Gastroesophageal sphincter (tissue), 4 donors: ENCODE data around the gene TMEM82. TPM values are rescaled to one million over a fixed set of nuclear protein-coding genes. Genes with fewer than 3 reads are reported as not detected.
A peak's percentile ranks its signal among the peaks of the same experiment; 100 is the strongest.

Source experiments
- ATAC-seq: fragments of 150-250 bp; one replicate; pipeline ENCODE4 v1.9.1; 2016; ENCODE audit warnings: mild to moderate bottlenecking, moderate library complexity
- H3K27ac ChIP-seq, 4 donors: fragments of 200-600 bp; sonication (generic) in 3 of 4; 1 replicate in 3 of 4; 2 replicates in 1 of 4; pipeline ENCODE4 v1.5.1; 2016 to 2019
- H3K27me3 ChIP-seq: fragments of 200-600 bp; sonication (generic); one replicate; pipeline ENCODE4 v1.5.1; 2019
- H3K36me3 ChIP-seq, 2 donors: fragments of 200-600 bp; sonication (generic); one replicate each; pipeline ENCODE4 v1.5.1; 2019; ENCODE audit warnings: control low read depth in 1 of 2
- H3K4me1 ChIP-seq, 3 donors: fragments of 200-600 bp; sonication (generic); 1 replicate in 2 of 3; 2 replicates in 1 of 3; pipeline ENCODE4 v1.5.1; 2016 to 2019; ENCODE audit warnings: control low read depth in 2 of 3
- H3K4me3 ChIP-seq, 2 donors: fragments of 200-600 bp; sonication (generic); one replicate each; pipeline ENCODE4 v1.5.1; 2019; ENCODE audit warnings: mild to moderate bottlenecking in 1 of 2, moderate library complexity in 1 of 2
- H3K9me3 ChIP-seq, 3 donors: fragments of 200-600 bp; sonication (generic); one replicate each; pipeline ENCODE4 v1.5.1; 2017 to 2019; ENCODE audit warnings: control low read depth in 2 of 3
- EP300 ChIP-seq: sonication (generic); formaldehyde crosslinking; IDR thresholded peaks from one replicate; pipeline ENCODE4 v1.6.1; 2017; ENCODE audit warnings: antibody characterized with exemption, mild to moderate bottlenecking
- POLR2A ChIP-seq, 2 donors: fragments of 450-650 bp; IDR thresholded peaks; one replicate each; pipeline ENCODE4 v1.6.1; 2017; ENCODE audit warnings: antibody characterized with exemption in 2 of 2, mild to moderate bottlenecking in 2 of 2, moderate library complexity in 1 of 2
- POLR2AphosphoS5 ChIP-seq: sonication (generic); formaldehyde crosslinking; IDR thresholded peaks from one replicate; pipeline ENCODE4 v1.6.1; 2017; ENCODE audit warnings: antibody characterized with exemption
- WGBS, 2 donors: methylation state at CpG; one replicate each; pipeline ENCODE4 v1.1.5; 2018; ENCODE audit warnings: low coverage in 1 of 2; 5-methylcytosine and 5-hydroxymethylcytosine counted together
- total RNA-seq, 4 donors: library from RNA; depleted of rRNA; stranded (reverse); fragments of >200 nt; gene quantifications; one replicate each; pipeline ENCODE4 v1.1.0, GENCODE V29; 2016
- TF ChIP-seq, protein P1 (sequence below), 4 experiments: fragments of 200-600 bp in 2 of 4; fragments of 450-650 bp in 2 of 4; sonication (generic) in 1 of 4; IDR thresholded peaks; one replicate each; pipeline ENCODE4 v1.5.1; 2017 to 2019; ENCODE audit warnings: antibody characterized with exemption in 4 of 4, mild to moderate bottlenecking in 2 of 4, moderate library complexity in 2 of 4

Gene TMEM82
- total RNA-seq, 4 donors from 2014 or later: not detected

GRCh38 chr1:15775706-15776105 lies 33.4 kb downstream of the TMEM82 start:
- no peaks in the 10 kb centered on the region for H3K27me3 ChIP-seq
- H3K4me3 ChIP-seq: no peak overlapping the region
- H3K27ac ChIP-seq: no peak overlapping the region
- 50% methylated on average over 2 of the region's 2 CpGs; no CpG with 5 or more reads in 1 of the 2 donors for WGBS, 2 donors
- ATAC-seq: no peak
- TF ChIP-seq, protein P1, sequence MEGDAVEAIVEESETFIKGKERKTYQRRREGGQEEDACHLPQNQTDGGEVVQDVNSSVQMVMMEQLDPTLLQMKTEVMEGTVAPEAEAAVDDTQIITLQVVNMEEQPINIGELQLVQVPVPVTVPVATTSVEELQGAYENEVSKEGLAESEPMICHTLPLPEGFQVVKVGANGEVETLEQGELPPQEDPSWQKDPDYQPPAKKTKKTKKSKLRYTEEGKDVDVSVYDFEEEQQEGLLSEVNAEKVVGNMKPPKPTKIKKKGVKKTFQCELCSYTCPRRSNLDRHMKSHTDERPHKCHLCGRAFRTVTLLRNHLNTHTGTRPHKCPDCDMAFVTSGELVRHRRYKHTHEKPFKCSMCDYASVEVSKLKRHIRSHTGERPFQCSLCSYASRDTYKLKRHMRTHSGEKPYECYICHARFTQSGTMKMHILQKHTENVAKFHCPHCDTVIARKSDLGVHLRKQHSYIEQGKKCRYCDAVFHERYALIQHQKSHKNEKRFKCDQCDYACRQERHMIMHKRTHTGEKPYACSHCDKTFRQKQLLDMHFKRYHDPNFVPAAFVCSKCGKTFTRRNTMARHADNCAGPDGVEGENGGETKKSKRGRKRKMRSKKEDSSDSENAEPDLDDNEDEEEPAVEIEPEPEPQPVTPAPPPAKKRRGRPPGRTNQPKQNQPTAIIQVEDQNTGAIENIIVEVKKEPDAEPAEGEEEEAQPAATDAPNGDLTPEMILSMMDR (IDR thresholded peaks at IDR 0.05): no peak
- TF ChIP-seq POLR2AphosphoS5: no peak
- TF ChIP-seq POLR2A (IDR thresholded peaks at IDR 0.05): no peak
- no peak for TF ChIP-seq EP300
- H3K4me1 ChIP-seq: no peaks in the 10 kb centered on the region
- peaks cover 0 to 91% of the 10 kb centered on the region in 2 donors for H3K36me3 ChIP-seq
- H3K9me3 ChIP-seq: no peaks in the 10 kb centered on the region

GRCh38 chr1:15777909-15778707 lies 35.8 kb downstream of the TMEM82 start:
- Histone ChIP-seq H3K4me3 (no peak overlapping the region), H3K4me1 (no peaks in the 10 kb centered on the region), H3K36me3 (peaks cover 0 to 87% of the 10 kb centered on the region in 2 donors), H3K27me3 (no peaks in the 10 kb centered on the region), H3K9me3 (no peaks in the 10 kb centered on the region), H3K27ac (no peak overlapping the region)
- no peak for ATAC-seq
- TF ChIP-seq, protein P1 (IDR thresholded peaks at IDR 0.05): no peak
- TF ChIP-seq EP300 (no peak), POLR2A (IDR thresholded peaks at IDR 0.05) (no peak), POLR2AphosphoS5 (no peak)
- 66 to 81% methylated on average over 2 to 7 of the region's 7 CpGs for WGBS, 2 donors

DNA sequence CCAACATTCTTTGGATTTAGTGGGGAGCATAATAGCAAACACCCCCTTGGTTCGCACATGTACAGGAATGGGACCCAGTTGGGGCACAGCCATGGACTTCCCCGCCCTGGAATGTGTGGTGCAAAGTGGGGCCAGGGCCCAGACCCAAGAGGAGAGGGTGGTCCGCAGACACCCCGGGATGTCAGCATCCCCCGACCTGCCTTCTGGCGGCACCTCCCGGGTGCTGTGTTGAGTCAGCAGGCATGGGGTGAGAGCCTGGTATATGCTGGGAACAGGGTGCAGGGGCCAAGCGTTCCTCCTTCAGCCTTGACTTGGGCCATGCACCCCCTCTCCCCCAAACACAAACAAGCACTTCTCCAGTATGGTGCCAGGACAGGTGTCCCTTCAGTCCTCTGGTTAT lies 43.4 kb downstream of the TMEM82 start:
- 63 to 93% methylated on average over 2 of the region's 8 CpGs for WGBS, 2 donors
- Histone ChIP-seq H3K27me3 (no peaks in the 10 kb centered on the region), H3K27ac (no peak overlapping the region), H3K4me1 (peaks cover 0 to 12% (median 4%) of the 10 kb centered on the region in 3 donors), H3K36me3 (peaks cover 0 to 49% of the 10 kb centered on the region in 2 donors), H3K4me3 (no peak overlapping the region), H3K9me3 (no peaks in the 10 kb centered on the region)
- TF ChIP-seq POLR2AphosphoS5 (no peak), POLR2A (IDR thresholded peaks at IDR 0.05) (no peak), EP300 (no peak)
- TF ChIP-seq, protein P1 (IDR thresholded peaks at IDR 0.05): no peak
- peak; percentile 20 for ATAC-seq

DNA sequence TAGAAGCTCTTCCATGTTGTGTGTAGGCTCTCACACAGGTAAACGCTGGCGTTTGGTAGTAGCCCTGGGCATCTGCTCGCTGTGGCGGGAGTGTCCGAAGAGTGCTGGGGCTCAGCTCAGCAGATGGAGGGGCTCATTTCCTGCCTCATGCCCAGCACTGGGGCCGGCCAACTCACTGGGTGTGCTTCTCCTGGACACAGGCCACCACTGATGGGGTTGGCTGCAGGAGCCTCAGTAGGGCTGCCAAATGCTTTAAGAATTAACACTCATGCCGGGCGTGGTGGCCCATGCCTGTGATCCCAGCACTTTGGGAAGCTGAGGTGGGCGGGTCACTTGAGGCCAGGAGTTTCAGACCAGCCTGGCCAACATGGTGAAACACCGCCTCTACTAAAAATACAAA lies 44.3 kb downstream of the TMEM82 start:
- Histone ChIP-seq H3K9me3 (no peaks in the 10 kb centered on the region), H3K4me3 (no peak overlapping the region), H3K27me3 (no peaks in the 10 kb centered on the region), H3K36me3 (peaks cover 0 to 41% of the 10 kb centered on the region in 2 donors), H3K27ac (no peak overlapping the region), H3K4me1 (peaks cover 0 to 12% (median 4%) of the 10 kb centered on the region in 3 donors)
- no peak for ATAC-seq
- TF ChIP-seq POLR2AphosphoS5 (peak; percentile 25), POLR2A (IDR thresholded peaks at IDR 0.05) (no peak), EP300 (no peak)
- TF ChIP-seq, protein P1 (IDR thresholded peaks at IDR 0.05): no peak
- 31% methylated on average over 4 of the region's 10 CpGs; no CpG with 5 or more reads in 1 of the 2 donors for WGBS, 2 donors
